Head of caudate nucleus (tissue), 42 donors: Measurements from ENCODE around the gene FIGN.
A peak's percentile ranks its signal among the peaks of the same experiment; 100 is the strongest.

ENCODE experiments used
- DNase-seq, 42 donors: peaks; one replicate each; pipeline versions ENCODE4 v3.0.0 to v3.0.0-alpha.2; 2020 to 2021; ENCODE audit warnings: mixed read lengths in 7 of 42
- intact Hi-C: fragments of 100-400 bp; cut with DNase I; formaldehyde crosslinking; loops from one replicate; pipeline ENCODE4 v1.15.0; 2022

Gene FIGN

DNA sequence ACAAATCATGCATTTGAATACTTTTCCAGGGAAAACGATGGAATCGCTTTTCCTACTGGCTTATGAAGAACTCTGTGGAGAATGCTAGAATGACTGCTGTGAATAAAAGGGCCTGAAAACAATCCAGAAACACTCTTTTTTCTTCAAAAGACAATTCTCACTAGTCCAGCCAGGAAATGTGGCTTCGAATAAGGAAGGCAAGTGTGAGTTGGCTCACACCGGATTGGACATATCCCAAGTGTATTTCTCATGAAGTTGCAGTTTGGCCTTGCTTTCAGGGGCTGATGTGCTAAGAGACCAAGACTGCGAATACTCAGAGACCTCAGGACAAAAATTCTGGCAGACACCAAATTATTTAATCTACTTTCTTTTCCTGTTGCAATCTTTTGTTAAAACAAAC, 54.1 kb downstream of the FIGN start:
- DNase-seq = peak in 6 of 42 donors; percentile 5 to 58 (median 20)
- intact Hi-C loops = no loop called here

DNA sequence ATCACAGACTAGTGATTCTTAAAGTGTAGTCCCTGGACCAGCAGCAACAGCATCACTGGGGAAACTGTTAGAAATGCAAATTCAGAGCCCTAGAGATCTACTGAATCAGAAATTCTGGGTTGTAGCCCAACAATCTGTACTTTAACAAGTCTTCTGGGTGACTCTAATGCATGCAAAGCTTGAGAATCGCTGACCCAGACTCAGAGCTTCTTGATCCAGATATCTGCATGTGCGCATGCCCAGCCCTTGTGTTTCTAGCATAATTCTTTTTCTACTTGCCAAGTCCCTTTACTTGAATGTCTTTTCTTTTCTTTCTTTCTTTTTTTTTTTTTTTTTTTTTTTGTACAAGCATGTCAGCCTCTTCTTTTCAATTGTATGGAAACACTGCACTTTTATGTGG, 60.4 kb downstream of the FIGN start:
- DNase-seq = peak in 37 of 42 donors; percentile 11 to 81 (median 34)
- intact Hi-C loops = no loop called here

DNA sequence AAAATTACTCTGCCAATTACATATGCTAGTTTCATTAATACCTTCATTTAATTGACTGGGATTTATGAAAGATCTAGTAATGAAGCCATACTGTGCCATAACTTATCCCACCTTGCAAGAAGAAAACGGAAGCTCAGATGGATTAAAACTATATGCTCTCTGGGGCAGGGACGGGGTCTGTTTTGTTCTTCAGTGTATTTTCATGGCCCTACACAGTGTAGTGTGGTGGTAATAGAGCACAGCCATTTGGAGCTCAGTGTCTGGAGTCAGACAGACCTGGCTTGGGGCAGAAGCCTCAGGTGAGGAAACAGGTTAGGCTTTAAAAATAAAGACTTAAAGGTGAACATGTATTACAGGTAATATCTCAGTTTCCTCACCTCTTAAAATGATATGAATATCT, 62.3 kb downstream of the FIGN start:
- intact Hi-C loops = no loop called here
- no peak for DNase-seq

DNA sequence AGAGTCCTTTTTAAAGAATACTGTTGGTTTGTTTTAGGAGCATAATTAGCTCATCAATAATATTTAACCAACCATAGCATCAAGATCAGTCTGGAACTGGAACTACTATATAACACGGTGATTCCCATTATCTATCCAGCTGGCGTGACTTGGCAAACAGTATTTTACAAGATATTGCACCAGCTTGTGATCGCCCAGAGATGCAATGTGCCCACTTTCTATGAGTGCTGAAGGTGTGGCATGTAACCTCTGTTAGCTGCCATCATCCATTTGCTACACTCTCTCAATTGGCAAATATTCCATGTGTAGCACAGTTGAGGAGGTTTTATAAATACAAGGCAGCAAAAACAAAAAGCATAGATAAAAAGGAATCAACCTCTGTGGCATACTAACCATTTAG, 64.9 kb downstream of the FIGN start:
- intact Hi-C loops = no loop called here
- DNase-seq = no peak

DNA sequence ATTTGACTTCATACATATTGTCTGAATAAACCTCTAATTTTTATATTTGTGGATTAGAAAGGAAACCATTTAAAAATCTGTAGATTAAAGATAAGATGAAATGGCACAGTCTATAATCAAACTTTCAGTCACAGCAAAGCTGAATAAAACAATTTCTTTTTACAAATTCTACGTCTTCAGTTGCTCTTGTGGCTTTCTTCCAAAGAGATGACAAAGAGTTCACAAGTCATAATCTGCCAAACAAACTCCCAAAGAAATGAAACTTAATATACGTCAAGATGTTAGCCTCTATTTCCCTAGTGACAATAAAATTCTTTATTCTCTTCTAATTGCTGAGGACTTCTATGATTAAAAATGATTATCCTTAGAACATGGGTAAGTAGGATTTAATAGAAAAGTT, 66.3 kb downstream of the FIGN start:
- DNase-seq = no peak
- intact Hi-C loops = no loop called here

DNA sequence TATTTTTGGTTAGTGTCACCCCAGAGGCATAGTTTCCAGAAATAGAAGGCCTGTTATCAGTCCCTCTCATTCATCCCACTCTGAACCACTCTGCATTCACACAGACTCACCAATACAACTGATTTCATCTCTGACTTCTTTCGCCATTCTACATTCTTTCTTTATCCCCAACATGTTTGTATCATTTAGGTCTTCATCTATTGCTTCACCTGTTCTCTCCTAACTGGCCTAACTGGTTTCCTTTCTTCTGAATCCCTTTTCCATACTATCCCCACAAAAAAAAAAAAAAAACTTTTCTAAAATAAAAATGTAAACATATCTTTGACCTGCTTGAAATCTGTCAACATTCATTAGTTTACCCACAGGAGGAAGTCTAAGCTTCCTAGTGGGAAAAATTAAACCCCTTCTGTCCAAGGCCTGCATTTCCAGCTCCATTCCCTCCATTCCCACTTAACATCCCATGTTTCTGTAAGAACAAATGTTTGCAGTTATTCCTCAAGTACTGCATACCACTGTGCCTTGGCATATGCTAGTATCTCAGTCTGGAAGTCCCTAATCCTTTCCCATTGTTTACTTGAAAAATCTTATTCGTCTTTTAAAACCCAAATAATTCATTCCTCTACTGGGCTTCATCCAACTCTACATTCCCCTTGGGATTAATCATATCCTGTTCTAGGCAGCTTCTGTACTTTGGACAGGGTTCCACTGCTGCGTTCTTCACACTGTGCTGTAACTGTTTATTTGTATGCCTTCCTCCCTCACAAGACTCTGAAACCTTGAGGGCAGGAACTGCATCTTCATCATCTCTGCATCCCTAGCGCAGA, 68.5 kb downstream of the FIGN start:
- intact Hi-C loops = no loop called here
- DNase-seq = no peak

DNA sequence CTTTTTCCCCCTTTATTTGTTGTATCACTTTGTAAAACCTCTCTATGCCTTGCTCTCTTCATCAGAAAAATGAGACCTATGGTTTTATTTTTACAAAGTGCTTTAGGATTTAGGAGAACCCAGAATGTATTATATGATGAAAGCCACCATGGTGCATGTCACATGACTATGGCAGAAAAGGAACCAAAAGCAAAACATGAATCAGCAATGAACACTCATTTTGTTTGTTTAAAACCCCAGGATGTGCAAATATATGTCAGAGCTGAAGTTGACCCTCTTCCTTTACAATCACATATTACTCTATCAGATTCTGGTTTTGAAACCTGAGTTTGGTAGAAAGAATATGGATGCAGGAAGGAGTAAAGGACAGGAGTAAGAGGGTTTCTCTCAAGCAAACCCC, 70.0 kb downstream of the FIGN start:
- no peak for DNase-seq
- intact Hi-C loops = no loop called here

DNA sequence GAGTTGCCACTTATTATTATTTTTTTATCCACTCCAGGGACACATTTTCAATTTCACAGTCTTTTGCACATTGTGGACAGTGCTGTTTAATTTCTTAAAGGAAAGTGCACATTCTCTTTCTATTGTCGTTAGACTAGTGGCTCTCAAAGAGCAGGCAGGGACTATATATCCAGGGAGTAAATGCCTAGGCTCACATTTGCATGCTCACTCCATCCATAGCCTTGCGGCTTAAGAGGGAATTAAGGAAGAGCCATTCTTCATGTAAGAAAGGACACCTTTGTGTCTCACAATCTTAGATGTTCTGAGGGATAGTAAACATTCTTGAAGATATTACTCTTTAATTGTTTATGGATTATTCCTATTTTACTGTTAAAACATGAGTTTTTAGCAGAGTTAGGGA, 70.8 kb downstream of the FIGN start:
- DNase-seq = no peak
- intact Hi-C loops = no loop called here

DNA sequence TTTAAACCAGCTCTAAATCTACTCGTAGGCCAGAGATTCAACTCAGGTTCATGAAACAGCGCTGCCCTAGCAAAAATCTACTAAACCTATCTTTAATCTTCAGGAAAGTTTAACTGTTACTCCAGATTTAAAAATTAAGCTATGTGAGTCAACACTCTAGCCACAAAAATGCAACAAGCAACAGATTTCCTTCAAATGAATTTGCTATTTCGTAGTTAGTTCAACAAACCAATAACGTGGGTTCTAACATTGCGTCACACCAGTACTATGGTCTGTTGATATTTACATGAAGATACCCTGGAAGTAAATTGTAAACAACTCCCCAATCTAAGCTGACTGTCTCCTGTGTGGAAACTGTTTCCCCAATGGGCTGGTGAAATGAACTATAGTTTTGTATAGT, 71.2 kb downstream of the FIGN start:
- DNase-seq = no peak
- intact Hi-C loops = no loop called here

DNA sequence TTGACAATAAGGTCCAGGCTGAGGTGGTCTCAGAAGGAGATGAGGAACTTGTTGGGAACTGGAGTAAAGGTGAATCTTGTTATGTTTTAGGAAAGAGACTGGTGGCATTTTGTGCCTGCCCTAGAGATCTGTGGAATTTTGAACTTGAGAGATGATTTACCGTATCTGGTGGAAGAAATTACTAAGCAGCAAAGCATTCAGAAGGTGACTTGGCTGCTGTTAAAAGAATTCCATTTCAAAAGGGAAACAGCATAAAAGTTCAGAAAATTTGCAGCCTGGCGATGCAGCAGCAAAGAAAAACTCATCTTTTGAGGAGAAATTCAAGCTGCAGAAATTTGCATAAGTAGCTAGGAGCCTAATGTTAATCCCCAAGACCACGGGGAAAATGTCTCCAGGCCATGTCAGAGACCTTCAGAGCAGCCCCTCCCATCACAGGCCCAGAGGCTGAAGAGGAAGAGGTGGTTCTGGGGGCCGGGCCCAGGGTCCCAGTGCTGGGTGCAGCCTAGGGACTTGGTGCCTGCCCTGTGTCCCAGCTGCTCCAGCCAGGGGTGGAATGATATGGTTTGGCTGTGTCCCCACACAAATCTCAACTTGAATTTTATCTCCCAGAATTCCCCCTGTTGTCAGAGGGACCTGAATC, 73.5 kb downstream of the FIGN start:
- intact Hi-C loops = no loop called here
- DNase-seq = no peak

DNA sequence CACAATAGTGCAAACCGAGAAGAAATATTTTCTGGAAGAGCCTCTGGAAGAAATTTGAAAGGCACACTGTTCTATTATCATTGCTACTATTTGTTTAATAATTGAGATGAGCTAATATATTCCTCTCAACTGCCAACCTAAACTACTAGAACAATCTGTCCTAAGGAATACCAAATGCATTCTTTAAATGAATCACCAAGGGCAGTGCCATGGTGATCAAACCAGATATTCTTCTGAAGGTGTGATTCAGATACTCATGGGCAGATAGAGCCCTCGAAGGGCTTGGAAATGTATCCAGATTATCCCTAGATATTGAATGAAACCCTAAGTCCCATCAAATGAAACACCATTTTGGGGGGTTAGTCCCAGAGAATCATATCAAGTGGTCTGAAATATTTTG, 76.6 kb downstream of the FIGN start:
- DNase-seq = no peak
- intact Hi-C loops = no loop called here

DNA sequence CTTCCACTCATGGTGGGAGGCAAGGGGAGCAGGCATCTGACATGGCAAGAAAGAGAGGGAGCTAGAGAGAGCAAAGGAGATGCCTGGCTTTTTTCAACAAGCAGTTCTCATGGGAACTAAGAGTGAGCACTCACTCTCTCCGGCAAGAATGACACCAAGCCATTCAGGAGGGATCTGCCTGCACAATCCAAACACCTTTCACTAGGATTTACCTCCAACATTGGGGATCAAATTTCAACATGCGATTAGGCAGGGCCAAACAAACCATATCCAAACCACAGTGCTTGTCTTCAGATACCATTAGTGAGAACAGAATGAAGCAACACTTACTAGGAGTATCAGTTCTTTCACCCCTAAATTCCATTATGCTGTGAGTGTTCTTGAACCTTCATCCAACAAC, 77.3 kb downstream of the FIGN start:
- DNase-seq = no peak
- intact Hi-C loops = no loop called here

DNA sequence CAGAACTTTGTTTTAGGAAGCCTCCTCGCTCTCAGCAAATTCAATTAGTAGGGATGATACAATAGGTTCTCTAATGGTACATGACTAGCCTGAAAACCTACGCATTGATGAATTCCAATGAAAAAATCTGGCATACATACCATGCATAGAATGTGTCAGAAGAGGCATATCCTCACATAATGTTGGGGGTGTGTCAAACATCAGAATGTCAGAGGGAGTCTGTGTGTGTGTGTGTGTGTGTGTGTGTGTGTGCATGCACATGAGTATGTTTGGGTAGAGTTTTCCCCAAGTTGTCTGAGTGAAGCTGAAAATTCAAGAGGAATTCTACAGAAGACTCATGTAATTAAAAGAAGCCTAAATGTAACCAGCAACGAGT, 78.5 kb downstream of the FIGN start:
- DNase-seq = no peak
- intact Hi-C loops = no loop called here

DNA sequence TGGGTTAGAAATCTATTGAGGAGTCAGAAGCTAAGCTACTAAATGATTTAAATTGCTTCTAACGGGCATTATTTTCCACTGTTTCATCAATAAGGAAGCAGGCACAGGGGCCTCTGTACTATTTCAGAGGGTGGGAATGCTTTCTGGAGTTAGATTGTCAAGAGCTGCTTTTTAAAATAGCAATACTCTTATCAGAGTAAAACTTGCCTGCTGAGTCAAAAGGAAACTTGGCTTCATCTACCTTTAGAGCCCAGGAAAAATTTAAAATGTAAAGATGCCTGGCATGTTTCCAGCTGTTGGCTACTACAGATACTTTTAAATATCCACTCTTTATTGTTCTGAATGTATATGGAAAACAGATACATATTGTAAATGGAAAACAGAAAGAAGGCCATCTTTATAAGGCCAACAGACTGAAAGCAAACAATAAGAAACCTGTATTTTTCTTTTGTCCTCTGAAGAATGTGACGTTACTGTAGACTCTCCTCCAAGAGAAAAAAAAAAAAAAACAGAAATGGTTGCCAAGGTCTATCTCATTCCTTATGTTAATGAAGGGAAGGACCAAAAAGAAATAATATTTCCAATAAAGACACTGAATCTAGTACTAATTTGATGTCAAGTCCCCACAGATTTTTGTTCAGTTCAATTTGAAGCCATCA, 79.1 kb downstream of the FIGN start:
- no peak for DNase-seq
- intact Hi-C loops = no loop called here

DNA sequence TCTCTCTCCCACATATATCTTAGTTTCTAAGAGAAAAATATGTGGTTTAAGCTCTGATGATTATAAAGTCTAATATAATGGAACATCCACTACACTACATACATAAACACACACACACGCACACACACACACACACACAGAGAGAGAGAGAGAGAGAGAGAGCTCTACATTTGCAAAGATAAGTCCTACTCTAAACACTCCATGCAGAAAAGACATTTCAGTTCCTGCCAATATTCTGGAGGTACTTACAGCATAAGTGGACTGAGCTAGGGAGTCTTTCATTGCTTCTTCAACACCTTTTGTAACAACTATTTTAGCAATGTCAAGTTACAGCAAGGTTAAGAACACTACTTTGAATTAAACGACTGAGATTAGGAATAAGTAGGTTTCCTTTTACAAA, 80.1 kb downstream of the FIGN start:
- intact Hi-C loops = no loop called here
- DNase-seq = no peak

DNA sequence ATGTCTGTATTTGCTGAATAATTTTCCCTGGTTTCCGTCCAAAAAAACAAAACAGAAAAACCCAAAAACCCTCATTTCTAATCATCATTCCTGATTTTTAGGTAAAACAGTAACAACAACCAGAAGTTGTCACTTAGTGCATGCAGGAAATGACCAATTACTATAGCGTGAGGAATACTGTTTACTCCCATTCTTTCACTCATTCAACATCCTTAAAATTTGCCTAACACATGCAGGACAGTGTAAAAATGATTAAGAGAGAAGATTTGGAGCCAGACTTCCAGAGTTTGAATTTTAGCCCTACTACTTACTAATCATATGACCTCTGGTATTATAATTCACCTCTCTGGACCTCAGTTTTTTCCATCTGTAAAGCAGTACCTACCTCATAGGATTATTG, 83.1 kb downstream of the FIGN start:
- intact Hi-C loops = no loop called here
- DNase-seq = no peak

DNA sequence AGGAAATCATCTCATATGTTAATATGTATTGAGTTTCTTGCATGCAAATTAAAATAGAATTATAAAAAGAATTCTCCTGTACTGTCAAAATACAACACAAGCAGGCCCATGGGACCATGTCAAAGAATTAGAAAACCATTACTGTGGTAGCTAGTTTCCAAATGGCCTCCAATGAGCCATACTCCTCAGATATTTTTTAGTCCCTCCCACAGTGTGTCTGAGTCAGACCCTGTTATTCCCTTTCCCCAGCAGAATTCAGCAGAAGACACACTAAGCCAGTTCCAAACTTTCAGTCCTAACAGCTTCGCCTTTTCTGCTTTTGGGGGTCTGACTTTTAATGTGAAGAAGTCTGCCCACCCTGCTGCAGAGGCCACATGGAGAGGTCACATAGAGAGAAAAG, 86.7 kb downstream of the FIGN start:
- intact Hi-C loops = no loop called here
- DNase-seq = no peak

DNA sequence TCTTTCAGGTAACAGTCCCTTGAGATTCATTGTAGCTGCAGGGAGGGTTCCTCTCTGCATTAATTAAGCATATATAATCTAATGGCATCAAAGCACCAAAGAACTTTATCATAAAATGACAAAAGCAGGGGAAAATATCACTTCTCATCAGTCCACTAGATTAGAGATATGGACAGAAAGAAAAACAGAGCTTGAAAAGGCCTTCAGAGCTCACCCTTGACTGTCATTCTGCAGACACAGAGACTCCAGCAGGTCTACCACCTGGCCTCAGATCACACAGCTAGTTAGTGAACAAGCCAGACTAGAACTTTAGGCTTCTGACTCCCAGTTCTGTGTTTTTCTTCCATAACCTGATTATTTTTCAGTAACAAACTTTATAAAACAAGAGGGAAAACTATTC, 88.5 kb downstream of the FIGN start:
- intact Hi-C loops = no loop called here

DNA sequence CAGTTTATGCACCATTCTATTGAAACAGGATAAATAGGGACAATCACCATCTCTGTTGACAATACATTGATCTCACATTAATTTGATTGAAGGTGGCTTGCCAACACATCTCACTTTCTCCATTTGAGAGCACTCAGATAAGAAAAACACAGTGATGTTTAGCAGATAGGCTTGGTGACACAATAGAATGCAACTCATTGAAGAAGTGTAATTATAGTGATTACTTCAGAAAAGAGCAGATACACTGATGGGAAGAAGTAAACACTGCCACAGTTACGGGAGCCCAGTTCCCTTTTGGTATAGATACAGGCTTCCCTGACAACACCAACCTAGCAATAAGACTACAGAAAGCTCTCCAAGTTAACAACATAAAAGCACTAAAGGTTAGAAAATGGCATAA, 89.1 kb downstream of the FIGN start:
- no peak for DNase-seq
- intact Hi-C loops = no loop called here

More for the DNA sequence above, 88.5 kb downstream of the FIGN start:
- no peak for DNase-seq

DNA sequence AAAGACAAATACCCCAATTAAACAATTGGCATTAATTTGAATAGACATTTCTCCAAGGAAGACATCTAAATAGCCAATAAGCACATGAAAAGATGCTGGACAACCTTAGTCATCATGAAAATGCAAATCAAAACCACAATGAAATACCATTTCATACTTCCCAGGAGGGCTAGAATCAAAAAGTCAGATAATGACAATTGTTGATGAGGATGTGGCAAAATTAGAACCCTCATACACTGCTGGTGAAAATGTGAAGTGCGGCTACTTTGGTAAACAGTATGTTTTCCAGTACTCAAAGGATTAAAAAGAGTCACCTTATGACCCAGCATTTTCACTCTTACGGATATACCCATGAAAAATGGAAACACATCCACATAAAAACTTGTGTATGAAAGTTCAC, 91.6 kb downstream of the FIGN start:
- DNase-seq = no peak
- intact Hi-C loops = no loop called here

DNA sequence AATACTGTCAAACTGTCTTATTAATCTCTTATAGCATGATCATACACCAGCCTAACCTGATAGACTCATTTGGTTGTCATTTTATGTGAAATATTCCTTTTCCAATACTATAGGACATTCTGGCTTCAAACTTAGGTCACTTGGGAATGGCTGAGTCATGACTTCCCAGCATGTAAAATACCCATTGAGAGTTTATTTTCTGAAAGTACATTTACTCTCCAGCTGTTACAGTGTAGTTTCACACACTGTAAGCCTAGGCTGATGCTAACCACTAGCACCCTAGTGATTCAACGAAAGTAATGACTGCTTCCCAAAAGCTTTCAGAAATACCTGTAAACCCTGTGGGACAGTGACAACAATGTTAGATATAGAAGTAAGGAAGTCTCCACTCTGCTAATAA, 93.8 kb downstream of the FIGN start:
- no peak for DNase-seq
- intact Hi-C loops = no loop called here
